OCI-LY3 (cell line): ENCODE data around the gene MACROD2.

Source experiments
- H2AFZ ChIP-seq: fragments of 200-600, 300-600 bp; shearing (Covaris generic); 2 replicates; pipeline ENCODE4 v1.6.0; 2014; ENCODE audit warnings: antibody characterized with exemption, low read depth, low read length
- H3K27ac ChIP-seq: fragments of 200-600, 300-600 bp; sonication (generic); 2 replicates; pipeline ENCODE4 v1.5.1; 2014; ENCODE audit warnings: mild to moderate bottlenecking, low read length, moderate library complexity, mixed read lengths
- H3K27me3 ChIP-seq: fragments of 200-600, 300-600 bp; sonication (generic); 2 replicates; pipeline ENCODE4 v1.6.1; 2014; ENCODE audit warnings: low read depth, low read length, mixed read lengths
- H3K36me3 ChIP-seq: fragments of 200-600, 300-600 bp; sonication (generic); replicated peaks from 2 replicates; pipeline ENCODE3; 2014; ENCODE audit warnings: low read depth, low read length, mixed read lengths
- H3K4me1 ChIP-seq: fragments of 300-600, 200-600 bp; sonication (generic); 2 replicates; pipeline ENCODE4 v1.6.1; 2014; ENCODE audit warnings: low read length, mixed read lengths
- H3K4me2 ChIP-seq: fragments of 200-600, 300-600 bp; sonication (generic); 2 replicates; pipeline ENCODE4 v1.6.1; 2014; ENCODE audit warnings: low read length, mixed read lengths
- H3K4me3 ChIP-seq: fragments of 300-600, 200-600 bp; sonication (generic); 2 replicates; pipeline ENCODE4 v1.5.1; 2014; ENCODE audit warnings: antibody characterized with exemption, mild to moderate bottlenecking, low read length, moderate library complexity
- H3K79me2 ChIP-seq: fragments of 300-600, 200-600 bp; shearing (Covaris generic); 2 replicates; pipeline ENCODE4 v1.6.1; 2014; ENCODE audit warnings: mild to moderate bottlenecking, low read length, mixed read lengths
- H3K9ac ChIP-seq: fragments of 300-600, 200-600 bp; shearing (Covaris generic); 2 replicates; pipeline ENCODE4 v1.6.0; 2014; ENCODE audit warnings: mild to moderate bottlenecking, low read length, moderate library complexity
- H3K9me3 ChIP-seq: fragments of 200-600, 300-600 bp; shearing (Covaris generic); 2 replicates; pipeline ENCODE4 v1.6.1; 2014; ENCODE audit warnings: low read length, mixed read lengths; ENCODE audit not compliant: insufficient read depth
- H4K20me1 ChIP-seq: fragments of 200-600, 300-600 bp; sonication (generic); 2 replicates; pipeline ENCODE4 v1.6.1; 2016; ENCODE audit warnings: low read length, mixed read lengths; ENCODE audit not compliant: insufficient read depth
- CTCF ChIP-seq: fragments of 200-600, 300-600 bp; sonication (generic); IDR thresholded peaks from 2 replicates; pipeline ENCODE4 v1.5.1; 2014; ENCODE audit warnings: antibody characterized with exemption, low read length, low read depth
- EZH2phosphoT487 ChIP-seq: fragments of 200-600 bp; shearing (Covaris generic); IDR thresholded peaks from 2 replicates; pipeline ENCODE4 v1.6.1; 2018; ENCODE audit warnings: antibody characterized with exemption, mixed run types, low read depth

MACROD2 gene

GRCh38 chr20:15033891-15034290, 1038.6 kb downstream of the MACROD2 start:
- Histone ChIP-seq H3K79me2 (no peaks in the 10 kb centered on the region), H3K27ac (no peak overlapping the region), H2AFZ (no peak overlapping the region), H3K9ac (no peak overlapping the region), H3K9me3 (no peaks in the 10 kb centered on the region), H4K20me1 (no peaks in the 10 kb centered on the region), H3K4me3 (no peak overlapping the region), H3K4me2 (no peak overlapping the region), H3K4me1 (no peaks in the 10 kb centered on the region), H3K36me3 (no peaks in the 10 kb centered on the region), H3K27me3 (no peaks in the 10 kb centered on the region)
- TF ChIP-seq CTCF (no peak), EZH2phosphoT487 (no peak)

DNA sequence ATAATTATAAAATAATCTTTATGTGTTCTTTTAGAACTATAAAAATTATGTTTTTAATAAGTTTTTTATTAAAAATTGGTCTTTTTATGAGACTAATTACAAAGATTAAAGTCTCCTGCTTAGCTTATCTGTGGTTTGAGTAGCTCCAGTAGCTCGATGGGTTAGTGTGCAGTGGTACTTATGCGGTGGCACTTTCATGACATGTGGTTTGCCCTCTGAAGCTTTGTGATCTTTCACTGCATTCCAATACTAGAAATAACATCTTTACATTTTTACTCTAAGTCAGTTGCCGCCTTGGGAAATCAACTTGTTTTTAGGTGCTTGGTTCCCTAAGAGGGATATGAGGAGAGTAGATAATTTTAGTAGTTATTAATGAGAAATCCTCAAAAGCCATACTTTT, 1041.6 kb downstream of the MACROD2 start:
- H2AFZ ChIP-seq, result no peak overlapping the region
- no peak overlapping the region for H3K4me2 ChIP-seq
- no peak overlapping the region for H3K4me3 ChIP-seq
- no peak overlapping the region for H3K9ac ChIP-seq
- TF ChIP-seq EZH2phosphoT487 (no peak), CTCF (no peak)
- H3K27ac ChIP-seq, result no peak overlapping the region
- H3K36me3 ChIP-seq, result no peaks in the 10 kb centered on the region
- H3K4me1 ChIP-seq, result no peaks in the 10 kb centered on the region
- no peaks in the 10 kb centered on the region for H3K9me3 ChIP-seq
- H3K79me2 ChIP-seq, result no peaks in the 10 kb centered on the region
- no peaks in the 10 kb centered on the region for H3K27me3 ChIP-seq
- no peaks in the 10 kb centered on the region for H4K20me1 ChIP-seq

DNA sequence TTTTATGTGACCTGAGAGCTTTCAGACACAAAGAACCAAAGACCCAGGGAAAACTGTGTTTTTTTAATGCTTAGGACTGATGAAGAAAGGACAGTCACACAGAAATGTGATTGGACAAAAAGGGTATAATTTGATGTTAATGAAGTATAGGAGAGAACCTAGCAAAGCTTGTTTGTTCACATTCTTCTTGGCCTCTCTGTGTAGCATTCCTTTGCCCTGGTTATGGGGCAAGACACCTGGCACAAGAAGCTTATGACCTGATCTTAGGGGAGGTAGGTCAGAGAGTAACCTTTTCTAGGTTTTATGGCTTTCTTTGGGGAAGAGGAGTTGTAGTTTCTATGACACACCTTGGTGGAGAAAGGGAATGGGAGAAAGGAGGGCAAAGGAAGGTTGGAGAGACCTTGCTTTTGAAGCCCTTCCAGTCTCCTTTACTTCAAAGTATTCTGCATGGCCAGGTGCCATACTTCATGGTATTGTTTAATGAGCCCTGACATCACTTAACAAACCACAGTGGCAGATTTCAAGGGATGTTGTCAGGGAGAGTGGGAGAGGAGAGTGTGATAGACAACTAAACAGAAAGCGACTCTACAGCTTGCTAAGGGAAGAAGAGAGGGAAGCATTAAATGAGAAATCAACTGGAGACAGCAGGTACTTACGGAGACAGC, 1043.9 kb downstream of the MACROD2 start:
- H3K27me3 ChIP-seq, result no peaks in the 10 kb centered on the region
- no peaks in the 10 kb centered on the region for H3K9me3 ChIP-seq
- no peaks in the 10 kb centered on the region for H4K20me1 ChIP-seq
- H2AFZ ChIP-seq, result no peak overlapping the region
- no peak overlapping the region for H3K4me3 ChIP-seq
- TF ChIP-seq CTCF (no peak), EZH2phosphoT487 (no peak)
- no peaks in the 10 kb centered on the region for H3K79me2 ChIP-seq
- H3K4me2 ChIP-seq, result no peak overlapping the region
- H3K4me1 ChIP-seq, result no peaks in the 10 kb centered on the region
- H3K27ac ChIP-seq, result no peak overlapping the region
- no peak overlapping the region for H3K9ac ChIP-seq
- no peaks in the 10 kb centered on the region for H3K36me3 ChIP-seq

DNA sequence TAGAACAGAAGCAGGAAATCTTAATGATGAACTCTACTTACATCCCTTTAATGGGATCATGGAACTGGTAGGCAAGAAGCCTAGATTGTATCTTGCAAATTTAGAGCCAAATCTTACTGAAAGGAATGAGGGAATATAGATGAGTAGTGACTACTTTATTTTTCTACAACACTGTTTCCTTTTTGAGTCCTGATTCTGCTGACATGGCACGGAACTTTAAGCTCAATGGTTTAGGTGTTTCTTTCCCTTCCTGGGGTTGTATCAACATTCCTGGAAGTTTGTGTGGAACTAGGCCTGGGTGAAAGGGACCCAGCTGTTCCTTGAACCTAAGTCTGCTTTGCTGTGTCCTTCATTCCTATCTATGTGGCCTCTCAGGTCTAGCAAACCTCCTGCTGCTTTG, 1047.4 kb downstream of the MACROD2 start:
- Histone ChIP-seq H4K20me1 (no peaks in the 10 kb centered on the region), H2AFZ (no peak overlapping the region), H3K9me3 (no peaks in the 10 kb centered on the region), H3K79me2 (no peaks in the 10 kb centered on the region), H3K27ac (no peak overlapping the region), H3K4me3 (no peak overlapping the region), H3K36me3 (no peaks in the 10 kb centered on the region), H3K9ac (no peak overlapping the region), H3K27me3 (no peaks in the 10 kb centered on the region), H3K4me2 (no peak overlapping the region), H3K4me1 (no peaks in the 10 kb centered on the region)
- no peak for TF ChIP-seq CTCF
